Measurements from ENCODE around the gene FOXB1.

DNA sequence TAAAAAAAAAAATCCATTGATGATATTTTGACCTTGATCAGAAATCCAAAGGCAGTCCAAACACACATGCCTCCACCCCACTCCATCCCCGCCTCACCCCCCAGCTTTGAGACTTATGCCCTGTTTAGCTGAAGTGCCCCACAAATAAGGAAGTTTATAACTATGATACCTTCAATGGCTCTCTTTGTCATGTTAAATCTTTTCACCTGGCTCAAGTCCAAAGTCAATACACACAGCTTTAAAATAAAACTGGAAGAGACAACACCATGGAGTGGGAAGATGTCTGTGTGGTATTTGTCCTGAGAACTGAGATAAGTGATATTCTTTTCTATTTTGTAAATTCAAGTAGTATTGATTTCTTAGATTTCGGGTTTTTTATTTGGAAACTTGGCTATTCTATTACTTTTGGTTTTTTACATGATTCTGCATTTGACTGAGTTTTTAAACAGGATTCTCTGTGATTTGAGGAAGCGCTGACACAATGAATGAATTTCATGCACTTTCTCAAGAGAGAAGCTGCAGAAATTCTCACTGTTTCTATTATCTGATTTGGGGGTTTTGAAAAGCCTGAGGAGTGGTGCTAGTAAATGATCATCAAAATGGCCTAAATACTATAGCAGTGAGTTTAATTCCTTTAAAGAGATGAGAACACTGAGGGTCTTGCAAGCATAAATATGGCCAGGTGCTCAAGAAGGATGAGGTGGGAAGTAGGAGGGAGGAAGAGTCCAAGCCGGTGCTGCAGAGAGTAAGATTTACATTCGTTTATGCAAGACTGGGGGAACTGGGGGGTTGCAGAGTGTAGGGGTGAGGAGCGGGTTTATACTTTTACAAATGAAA, 5.2 kb downstream of the FOXB1 start:
- TF ChIP-seq, protein P1, sequence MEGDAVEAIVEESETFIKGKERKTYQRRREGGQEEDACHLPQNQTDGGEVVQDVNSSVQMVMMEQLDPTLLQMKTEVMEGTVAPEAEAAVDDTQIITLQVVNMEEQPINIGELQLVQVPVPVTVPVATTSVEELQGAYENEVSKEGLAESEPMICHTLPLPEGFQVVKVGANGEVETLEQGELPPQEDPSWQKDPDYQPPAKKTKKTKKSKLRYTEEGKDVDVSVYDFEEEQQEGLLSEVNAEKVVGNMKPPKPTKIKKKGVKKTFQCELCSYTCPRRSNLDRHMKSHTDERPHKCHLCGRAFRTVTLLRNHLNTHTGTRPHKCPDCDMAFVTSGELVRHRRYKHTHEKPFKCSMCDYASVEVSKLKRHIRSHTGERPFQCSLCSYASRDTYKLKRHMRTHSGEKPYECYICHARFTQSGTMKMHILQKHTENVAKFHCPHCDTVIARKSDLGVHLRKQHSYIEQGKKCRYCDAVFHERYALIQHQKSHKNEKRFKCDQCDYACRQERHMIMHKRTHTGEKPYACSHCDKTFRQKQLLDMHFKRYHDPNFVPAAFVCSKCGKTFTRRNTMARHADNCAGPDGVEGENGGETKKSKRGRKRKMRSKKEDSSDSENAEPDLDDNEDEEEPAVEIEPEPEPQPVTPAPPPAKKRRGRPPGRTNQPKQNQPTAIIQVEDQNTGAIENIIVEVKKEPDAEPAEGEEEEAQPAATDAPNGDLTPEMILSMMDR (conservative IDR thresholded peaks at IDR 0.05): no peak
- TF ChIP-seq EZH2 (IDR thresholded peaks at IDR 0.05; ENCODE audit: low read depth): no peak
